ENCODE measurements around the gene SLC43A1. TPM values are rescaled to one million over a fixed set of nuclear protein-coding genes. Genes with fewer than 3 reads are reported as not detected.
A peak's percentile ranks its signal among the peaks of the same experiment; 100 is the strongest.

Gene SLC43A1
- total RNA-seq, 1 experiment from 2014 or later = 11.8 TPM

DNA sequence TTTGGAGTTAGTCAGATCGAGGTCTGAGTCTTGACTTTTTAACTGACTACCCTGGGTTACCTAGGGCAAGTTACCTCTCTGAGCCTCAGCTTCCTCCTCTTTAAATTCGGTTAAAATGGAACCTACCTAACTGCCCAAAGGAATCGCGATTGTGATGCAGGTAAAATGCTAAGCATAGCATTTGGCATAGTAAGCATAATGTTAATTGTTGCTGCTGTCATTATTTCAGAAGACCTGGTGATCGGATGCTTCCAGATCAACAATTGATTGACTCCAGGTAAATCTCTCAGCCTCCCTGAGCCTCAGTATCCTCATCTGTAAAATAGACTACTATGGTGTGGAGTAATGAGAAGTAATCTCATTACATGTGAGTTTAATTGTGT is 550 bp upstream of the SLC43A1 start:
- H3K27me3 ChIP-seq (ENCODE audit: insufficient read depth, low read length) = no peaks in the 10 kb centered on the region
- H2AFZ ChIP-seq (ENCODE audit: low read depth, low read length, poor library complexity, severe bottlenecking) = peak overlapping the region; percentile 95
- no peak overlapping the region for H3K27ac ChIP-seq (ENCODE audit: low read depth, low read length)
- TF ChIP-seq ELF1 (IDR thresholded peaks at IDR 0.05; ENCODE audit: borderline replicate concordance, low read depth) (no peak), EGR1 (IDR thresholded peaks at IDR 0.05; ENCODE audit: low read depth) (0 out of 2 replicates have a peak, but pooled peaks have one; percentile 10)
- H3K4me3 ChIP-seq (replicated peaks in 1 of 2; ENCODE audit: low read depth in 1 of 2, low read length in 2 of 2) = peak overlapping the region; percentile 70 to 73
- ChIA-PET POLR2A (interaction anchor here (1.2 to 2.4 kb wide), 3 partner anchors 22 to 170 kb away, joined by 3 to 7 read pairs (median 6); no protein-coding TSS in a partner anchor), CTCF (interaction anchor here (1.1 to 2.7 kb wide), 5 partner anchors 11 to 58 kb away, joined by 3 to 15 read pairs (median 4); partner anchors contain the start of gene RTN4RL2), RAD21 (ENCODE audit: low non-redundant PET in 1 of 2, low total read pairs in 2 of 2, uncharacterized antibody in 2 of 2, unreplicated experiment in 2 of 2) (no interaction called here)
- no peak for DNase-seq (ENCODE audit: low read depth, low spot score)
- no peaks in the 10 kb centered on the region for H3K79me2 ChIP-seq (ENCODE audit: insufficient read depth, low read length)
- no TSS peak for BruUV-seq (replicated peaks)
- ATAC-seq = no peak
- intact Hi-C loops (cut with micrococcal nuclease) = no loop called here
- peaks cover 3 to 15% of the 10 kb centered on the region in 2 experiments; a peak in 3 of 4 replicates for H3K4me1 ChIP-seq (ENCODE audit: control insufficient read depth in 1 of 2, insufficient read depth in 2 of 2, low read length in 2 of 2)
- peak overlapping the region; percentile 57 for H3K9ac ChIP-seq (ENCODE audit: low read length)
- H3K9me3 ChIP-seq (ENCODE audit: control insufficient read depth in 1 of 2, insufficient read depth in 1 of 2, low read depth in 1 of 2, low read length in 2 of 2) = no peaks in the 10 kb centered on the region
- no peaks in the 10 kb centered on the region for H3K36me3 ChIP-seq (ENCODE audit: control insufficient read depth in 1 of 2, insufficient read depth in 2 of 2, low read length in 2 of 2)
- no peaks in the 10 kb centered on the region for H3K9me2 ChIP-seq (ENCODE audit: insufficient read depth)
- no peaks in the 10 kb centered on the region for H4K20me1 ChIP-seq (ENCODE audit: insufficient read depth)
- peak overlapping the region; percentile 96 for H3K4me2 ChIP-seq (ENCODE audit: low read length)

DNA sequence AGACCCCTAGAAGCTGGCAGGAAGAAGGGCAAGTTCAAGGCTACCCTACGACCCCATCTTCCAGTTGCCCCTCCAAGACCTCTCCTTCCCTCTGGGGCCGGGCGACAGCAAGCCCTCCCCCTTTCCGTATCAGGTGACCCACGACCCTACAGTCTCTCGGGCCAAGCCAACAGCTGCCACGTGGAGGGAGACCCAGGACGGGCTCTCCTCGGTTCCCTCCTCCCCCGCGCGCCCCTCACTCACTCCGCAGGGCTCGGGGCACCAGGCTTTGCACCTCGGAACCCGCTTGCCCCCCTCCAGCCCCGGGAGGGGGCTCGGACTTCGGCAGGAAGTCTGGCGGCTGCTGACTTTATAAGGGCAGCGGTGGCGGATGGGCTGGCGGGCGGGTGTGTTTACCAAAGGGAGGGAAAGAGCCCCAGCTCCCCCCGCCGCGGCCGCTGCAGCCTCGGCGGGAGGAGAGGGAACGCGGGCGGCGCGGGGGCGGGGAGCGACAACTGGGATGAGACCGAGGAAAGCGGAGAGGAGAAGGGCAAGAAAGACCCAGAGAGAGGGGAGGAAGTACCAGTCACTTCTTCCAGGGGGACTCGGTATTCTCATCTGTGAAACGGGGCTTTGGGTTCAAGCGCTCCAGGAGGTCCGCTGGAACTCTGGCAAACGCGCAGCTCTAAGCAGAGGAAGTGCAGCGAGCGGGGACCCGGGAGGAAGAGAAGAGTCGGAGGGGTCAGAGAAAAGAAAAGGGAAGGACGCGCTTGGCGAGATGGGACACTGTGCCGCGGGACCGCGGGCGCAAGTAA is 767 bp downstream of the SLC43A1 start:
- DNase-seq (ENCODE audit: low read depth, low spot score) (no peak), ATAC-seq (peak; percentile 48)
- Histone ChIP-seq H3K4me1 (ENCODE audit: control insufficient read depth in 1 of 2, insufficient read depth in 2 of 2, low read length in 2 of 2) (peaks cover 3 to 15% of the 10 kb centered on the region in 2 experiments; a peak in 3 of 4 replicates), H2AFZ (ENCODE audit: low read depth, low read length, poor library complexity, severe bottlenecking) (peak overlapping the region; percentile 35), H3K4me2 (ENCODE audit: low read length) (peak overlapping the region; percentile 96), H3K4me3 (replicated peaks in 1 of 2; ENCODE audit: low read depth in 1 of 2, low read length in 2 of 2) (peak overlapping the region; percentile 70 to 73), H4K20me1 (ENCODE audit: insufficient read depth) (no peaks in the 10 kb centered on the region), H3K9me2 (ENCODE audit: insufficient read depth) (no peaks in the 10 kb centered on the region), H3K9me3 (ENCODE audit: control insufficient read depth in 1 of 2, insufficient read depth in 1 of 2, low read depth in 1 of 2, low read length in 2 of 2) (no peaks in the 10 kb centered on the region), H3K79me2 (ENCODE audit: insufficient read depth, low read length) (no peaks in the 10 kb centered on the region), H3K27me3 (ENCODE audit: insufficient read depth, low read length) (no peaks in the 10 kb centered on the region), H3K9ac (ENCODE audit: low read length) (peak overlapping the region; percentile 57), H3K36me3 (ENCODE audit: control insufficient read depth in 1 of 2, insufficient read depth in 2 of 2, low read length in 2 of 2) (no peaks in the 10 kb centered on the region), H3K27ac (ENCODE audit: low read depth, low read length) (peak overlapping the region; percentile 45; the same call in 1 of the 2 replicates)
- ChIA-PET RAD21 (ENCODE audit: low non-redundant PET in 1 of 2, low total read pairs in 2 of 2, uncharacterized antibody in 2 of 2, unreplicated experiment in 2 of 2) (no interaction called here), POLR2A (interaction anchor here (2.4 kb wide), 1 partner anchor 21 kb away, joined by 7 read pairs; no protein-coding TSS in a partner anchor), CTCF (interaction anchor here (1.1 to 2.7 kb wide), 5 partner anchors 12 to 56 kb away, joined by 3 to 15 read pairs (median 4); partner anchors contain the start of gene RTN4RL2)
- no TSS peak for BruUV-seq (replicated peaks)
- intact Hi-C loops (cut with micrococcal nuclease) = no loop called here
- TF ChIP-seq TCF7L2 (IDR thresholded peaks at IDR 0.05; ENCODE audit: borderline replicate concordance, extremely low read depth, insufficient read depth, insufficient read length) (no peak), ZFX (IDR thresholded peaks at IDR 0.05) (no peak), ZNF274 (IDR thresholded peaks at IDR 0.05; ENCODE audit: low read depth, low read length) (no peak), CTCF (IDR thresholded peaks at IDR 0.05 in 2 of 3, conservative IDR thresholded peaks at IDR 0.05 in 1 of 3; ENCODE audit: borderline replicate concordance in 1 of 3, insufficient read depth in 1 of 3, low read depth in 2 of 3, low read length in 2 of 3) (no peak), EGR1 (IDR thresholded peaks at IDR 0.05; ENCODE audit: low read depth) (peak; percentile 56; the same call in 1 of the 2 replicates)
